ENCODE results near the gene MFSD2A.

DNA sequence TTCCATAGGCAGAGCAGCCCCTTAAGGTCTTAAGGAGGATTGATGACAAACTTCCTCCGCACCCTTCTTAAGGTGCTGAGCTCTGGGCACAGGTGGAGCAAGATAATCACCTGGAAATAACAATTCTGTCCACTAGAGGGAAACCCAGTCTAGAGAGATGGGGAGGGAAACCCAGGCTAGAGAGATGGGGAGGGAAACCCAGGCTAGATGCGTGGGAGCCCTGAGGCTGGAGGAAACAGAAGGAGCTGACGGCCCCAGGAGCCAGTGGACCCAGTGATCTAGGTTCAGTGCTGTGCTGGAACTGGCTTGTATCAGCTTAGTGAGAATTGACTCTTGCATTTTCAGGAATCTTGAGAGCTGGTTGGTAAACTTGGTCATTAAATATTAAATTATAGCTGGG lies 35.4 kb upstream of the MFSD2A start:
- TF ChIP-seq, protein P1, sequence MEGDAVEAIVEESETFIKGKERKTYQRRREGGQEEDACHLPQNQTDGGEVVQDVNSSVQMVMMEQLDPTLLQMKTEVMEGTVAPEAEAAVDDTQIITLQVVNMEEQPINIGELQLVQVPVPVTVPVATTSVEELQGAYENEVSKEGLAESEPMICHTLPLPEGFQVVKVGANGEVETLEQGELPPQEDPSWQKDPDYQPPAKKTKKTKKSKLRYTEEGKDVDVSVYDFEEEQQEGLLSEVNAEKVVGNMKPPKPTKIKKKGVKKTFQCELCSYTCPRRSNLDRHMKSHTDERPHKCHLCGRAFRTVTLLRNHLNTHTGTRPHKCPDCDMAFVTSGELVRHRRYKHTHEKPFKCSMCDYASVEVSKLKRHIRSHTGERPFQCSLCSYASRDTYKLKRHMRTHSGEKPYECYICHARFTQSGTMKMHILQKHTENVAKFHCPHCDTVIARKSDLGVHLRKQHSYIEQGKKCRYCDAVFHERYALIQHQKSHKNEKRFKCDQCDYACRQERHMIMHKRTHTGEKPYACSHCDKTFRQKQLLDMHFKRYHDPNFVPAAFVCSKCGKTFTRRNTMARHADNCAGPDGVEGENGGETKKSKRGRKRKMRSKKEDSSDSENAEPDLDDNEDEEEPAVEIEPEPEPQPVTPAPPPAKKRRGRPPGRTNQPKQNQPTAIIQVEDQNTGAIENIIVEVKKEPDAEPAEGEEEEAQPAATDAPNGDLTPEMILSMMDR (IDR thresholded peaks at IDR 0.05): peak; percentile 75
- TF ChIP-seq EZH2 (IDR thresholded peaks at IDR 0.05) (no peak), EZH2phosphoT487 (IDR thresholded peaks at IDR 0.05) (no peak)
